SU-DHL-6 (cell line): ENCODE results near the gene SULT2B1.

Experiments used
- CTCF ChIP-seq: fragments of 200-600 bp; sonication (generic); IDR thresholded peaks from one replicate; pipeline ENCODE4 v1.5.1; 2017; ENCODE audit warnings: antibody characterized with exemption, mild to moderate bottlenecking, low read length, moderate library complexity; ENCODE audit not compliant: insufficient read depth, poor library complexity, severe bottlenecking
- EZH2phosphoT487 ChIP-seq: fragments of 200-600 bp; sonication (generic), shearing (Covaris generic); conservative IDR thresholded peaks from 2 replicates; pipeline ENCODE4 v1.6.1; 2018; ENCODE audit warnings: mild to moderate bottlenecking, antibody characterized with exemption, low read length, moderate library complexity, mixed read lengths

GRCh38 chr19:48508729-48509411 lies 43.1 kb upstream of the SULT2B1 start:
- TF ChIP-seq EZH2phosphoT487, result no peak
- no peak for TF ChIP-seq CTCF
